Memory B cell (primary cell): Measurements from ENCODE around the gene HOXB13.
A peak's percentile ranks its signal among the peaks of the same experiment; 100 is the strongest.

Experiments
- ATAC-seq: fragments of 150-1000 bp; cut with Tn5 transposase; 2 replicates; pipeline ENCODE4 v1.10.0; 2021; ENCODE audit warnings: low read depth, mild to moderate bottlenecking, moderate library complexity
- DNase-seq, 2 donors: peaks; one replicate each; pipeline ENCODE4 v3.0.0; 2022; ENCODE audit warnings: low spot score in 2 of 2
- H3K27ac Mint-ChIP-seq: one replicate; pipeline ENCODE4 v1.8.0; 2022; ENCODE audit warnings: mild to moderate bottlenecking, moderate library complexity, mixed read lengths
- H3K27me3 Mint-ChIP-seq: one replicate; pipeline ENCODE4 v1.8.0; 2022; ENCODE audit warnings: mixed read lengths
- H3K36me3 Mint-ChIP-seq: one replicate; pipeline ENCODE4 v1.8.0; 2022; ENCODE audit warnings: mild to moderate bottlenecking, mixed read lengths
- H3K4me1 Mint-ChIP-seq: one replicate; pipeline ENCODE4 v1.8.0; 2022; ENCODE audit warnings: mixed read lengths
- H3K4me3 Mint-ChIP-seq: one replicate; pipeline ENCODE4 v1.8.0; 2022; ENCODE audit warnings: mild to moderate bottlenecking, moderate library complexity, mixed read lengths
- H3K9me3 Mint-ChIP-seq: one replicate; pipeline ENCODE4 v1.8.0; 2022; ENCODE audit warnings: mixed read lengths

HOXB13 gene

GRCh38 chr17:48738424-48738802 lies 9.9 kb upstream of the HOXB13 start:
- ATAC-seq (no peak), DNase-seq (no peak)
- Mint-ChIP-seq H3K27ac (no peak overlapping the region), H3K4me3 (no peak overlapping the region), H3K36me3 (peaks cover 3% of the 10 kb centered on the region), H3K9me3 (no peaks in the 10 kb centered on the region), H3K27me3 (peaks cover 22% of the 10 kb centered on the region), H3K4me1 (peaks cover 5% of the 10 kb centered on the region)

DNA sequence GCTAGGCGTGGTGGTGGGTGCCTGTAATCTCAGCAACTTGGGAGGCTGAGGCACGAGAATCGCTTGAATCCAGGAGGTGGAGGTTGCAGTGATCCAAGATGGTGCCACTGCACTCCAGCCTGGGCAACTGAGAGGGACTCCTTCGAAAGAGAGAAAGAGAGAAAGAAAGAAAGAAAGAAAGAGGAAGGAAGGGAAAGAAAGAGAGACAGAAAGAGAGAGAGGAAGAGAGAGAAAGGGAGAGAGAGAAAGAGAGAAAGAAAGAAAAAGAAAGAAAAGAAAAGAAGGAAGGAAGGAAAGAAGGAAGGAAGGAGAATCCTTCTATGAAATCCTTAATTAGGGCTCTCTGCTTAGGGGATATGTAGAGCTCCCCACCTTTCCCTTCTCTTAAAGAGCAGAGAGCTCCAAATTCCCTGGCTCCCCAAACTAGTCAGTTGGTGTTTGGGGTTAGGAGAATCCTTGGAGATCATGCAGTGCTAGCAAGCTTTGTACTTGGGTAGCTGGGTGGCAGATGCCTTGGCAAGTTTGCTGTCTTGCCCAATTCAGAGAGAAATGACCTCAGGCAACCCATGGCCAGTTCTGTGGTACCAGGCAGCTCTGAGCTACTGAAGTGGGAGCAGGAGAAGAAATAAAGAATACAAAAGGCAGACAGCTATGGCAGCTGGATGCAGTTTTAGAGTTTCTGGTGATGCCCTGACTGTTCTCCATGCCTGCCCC lies 8.9 kb upstream of the HOXB13 start:
- no peaks in the 10 kb centered on the region for H3K9me3 Mint-ChIP-seq
- H3K4me1 Mint-ChIP-seq, result peaks cover 6% of the 10 kb centered on the region
- DNase-seq (no peak), ATAC-seq (no peak)
- H3K27ac Mint-ChIP-seq, result no peak overlapping the region
- H3K27me3 Mint-ChIP-seq, result peaks cover 21% of the 10 kb centered on the region
- H3K4me3 Mint-ChIP-seq, result no peak overlapping the region
- peaks cover 3% of the 10 kb centered on the region for H3K36me3 Mint-ChIP-seq

GRCh38 chr17:48735062-48735351 lies 6.5 kb upstream of the HOXB13 start:
- Mint-ChIP-seq H3K4me1 (peaks cover 6% of the 10 kb centered on the region), H3K27ac (no peak overlapping the region)
- no peak for ATAC-seq

GRCh38 chr17:48734333-48735061 lies 5.9 kb upstream of the HOXB13 start:
- peaks cover 3% of the 10 kb centered on the region for H3K36me3 Mint-ChIP-seq
- no peak overlapping the region for H3K4me3 Mint-ChIP-seq
- no peak for DNase-seq
- H3K27me3 Mint-ChIP-seq, result peaks cover 30% of the 10 kb centered on the region
- H3K9me3 Mint-ChIP-seq, result no peaks in the 10 kb centered on the region
- ATAC-seq, result no peak
- no peak overlapping the region for H3K27ac Mint-ChIP-seq
- peaks cover 6% of the 10 kb centered on the region for H3K4me1 Mint-ChIP-seq

More at GRCh38 chr17:48735062-48735351, 6.5 kb upstream of the HOXB13 start:
- peaks cover 3% of the 10 kb centered on the region for H3K36me3 Mint-ChIP-seq
- no peaks in the 10 kb centered on the region for H3K9me3 Mint-ChIP-seq
- no peak for DNase-seq
- H3K4me3 Mint-ChIP-seq, result no peak overlapping the region
- H3K27me3 Mint-ChIP-seq, result peaks cover 29% of the 10 kb centered on the region

GRCh38 chr17:48733632-48734328 lies 5.2 kb upstream of the HOXB13 start:
- Mint-ChIP-seq H3K36me3 (peaks cover 3% of the 10 kb centered on the region), H3K4me1 (peaks cover 7% of the 10 kb centered on the region), H3K27me3 (peaks cover 35% of the 10 kb centered on the region), H3K9me3 (no peaks in the 10 kb centered on the region), H3K27ac (no peak overlapping the region), H3K4me3 (peak overlapping the region; percentile 38)
- no peak for ATAC-seq
- DNase-seq, result no peak

GRCh38 chr17:48732688-48733629 lies 4.4 kb upstream of the HOXB13 start:
- H3K27ac Mint-ChIP-seq, result no peak overlapping the region
- no peak for DNase-seq
- no peaks in the 10 kb centered on the region for H3K9me3 Mint-ChIP-seq
- H3K27me3 Mint-ChIP-seq, result peaks cover 37% of the 10 kb centered on the region
- H3K4me1 Mint-ChIP-seq, result peaks cover 9% of the 10 kb centered on the region
- H3K36me3 Mint-ChIP-seq, result peaks cover 3% of the 10 kb centered on the region
- no peak for ATAC-seq
- H3K4me3 Mint-ChIP-seq, result peak overlapping the region; percentile 38

GRCh38 chr17:48731355-48731754 lies 2.8 kb upstream of the HOXB13 start:
- ATAC-seq (no peak), DNase-seq (no peak)
- Mint-ChIP-seq H3K36me3 (peaks cover 3% of the 10 kb centered on the region), H3K9me3 (no peaks in the 10 kb centered on the region), H3K27me3 (peaks cover 37% of the 10 kb centered on the region), H3K4me3 (no peak overlapping the region), H3K27ac (no peak overlapping the region), H3K4me1 (peaks cover 13% of the 10 kb centered on the region)

- Mint-ChIP-seq H3K9me3 (no peaks in the 10 kb centered on the region), H3K4me1 (peaks cover 14% of the 10 kb centered on the region)
Measured at GRCh38 chr17:48730240-48730550, 1.6 kb upstream of the HOXB13 start.

DNA sequence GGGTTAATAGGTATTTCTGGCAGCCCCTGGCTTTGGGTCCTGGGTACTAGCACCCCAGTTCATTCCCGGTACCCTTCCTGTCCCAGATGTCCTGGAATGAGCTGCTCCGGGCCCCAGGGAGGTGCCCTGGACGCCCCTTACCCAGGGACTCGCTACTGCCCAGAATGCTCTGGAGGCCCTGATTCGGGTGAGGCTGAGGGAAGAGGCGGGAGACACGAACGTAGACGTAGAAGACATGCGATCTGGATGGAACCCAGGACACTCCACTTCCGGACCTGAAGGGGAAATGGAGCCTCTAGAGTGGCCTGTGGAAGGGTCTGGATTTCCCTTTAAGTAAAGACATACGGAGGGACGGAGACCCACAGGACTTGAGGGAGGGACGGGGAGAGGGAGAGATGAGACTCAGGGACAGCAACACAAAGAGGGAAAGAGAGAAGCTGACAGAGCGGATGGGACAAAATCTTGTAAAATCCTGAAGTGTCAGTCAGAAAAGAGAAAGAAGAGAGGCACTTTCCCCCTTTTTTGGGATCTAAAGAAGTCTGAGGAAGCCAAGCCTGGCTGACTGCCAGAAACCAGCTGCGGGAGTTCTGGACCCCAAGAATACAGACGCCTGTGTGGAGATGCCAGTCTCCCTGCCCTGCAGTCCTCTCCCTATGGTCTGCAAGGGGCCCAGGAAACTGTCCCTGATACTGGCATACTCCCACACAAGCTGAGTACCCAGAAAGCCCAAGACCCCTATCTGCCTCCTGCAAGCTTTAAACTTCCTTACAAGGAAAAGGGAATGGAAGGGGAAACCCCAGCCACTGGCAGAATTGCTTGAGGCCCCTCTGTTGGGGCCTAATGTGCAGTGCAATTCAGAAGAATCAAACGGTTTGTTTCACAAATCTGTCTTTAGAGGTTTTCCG lies 1.0 kb upstream of the HOXB13 start:
- Mint-ChIP-seq H3K9me3 (no peaks in the 10 kb centered on the region), H3K4me1 (peaks cover 17% of the 10 kb centered on the region), H3K36me3 (peaks cover 3% of the 10 kb centered on the region), H3K4me3 (no peak overlapping the region), H3K27me3 (peaks cover 36% of the 10 kb centered on the region), H3K27ac (no peak overlapping the region)
- no peak for ATAC-seq
- DNase-seq, result no peak

More at GRCh38 chr17:48730240-48730550, 1.6 kb upstream of the HOXB13 start:
- Mint-ChIP-seq H3K27me3 (peaks cover 35% of the 10 kb centered on the region), H3K36me3 (peaks cover 3% of the 10 kb centered on the region), H3K27ac (no peak overlapping the region), H3K4me3 (no peak overlapping the region)
- DNase-seq, result no peak
- no peak for ATAC-seq

DNA sequence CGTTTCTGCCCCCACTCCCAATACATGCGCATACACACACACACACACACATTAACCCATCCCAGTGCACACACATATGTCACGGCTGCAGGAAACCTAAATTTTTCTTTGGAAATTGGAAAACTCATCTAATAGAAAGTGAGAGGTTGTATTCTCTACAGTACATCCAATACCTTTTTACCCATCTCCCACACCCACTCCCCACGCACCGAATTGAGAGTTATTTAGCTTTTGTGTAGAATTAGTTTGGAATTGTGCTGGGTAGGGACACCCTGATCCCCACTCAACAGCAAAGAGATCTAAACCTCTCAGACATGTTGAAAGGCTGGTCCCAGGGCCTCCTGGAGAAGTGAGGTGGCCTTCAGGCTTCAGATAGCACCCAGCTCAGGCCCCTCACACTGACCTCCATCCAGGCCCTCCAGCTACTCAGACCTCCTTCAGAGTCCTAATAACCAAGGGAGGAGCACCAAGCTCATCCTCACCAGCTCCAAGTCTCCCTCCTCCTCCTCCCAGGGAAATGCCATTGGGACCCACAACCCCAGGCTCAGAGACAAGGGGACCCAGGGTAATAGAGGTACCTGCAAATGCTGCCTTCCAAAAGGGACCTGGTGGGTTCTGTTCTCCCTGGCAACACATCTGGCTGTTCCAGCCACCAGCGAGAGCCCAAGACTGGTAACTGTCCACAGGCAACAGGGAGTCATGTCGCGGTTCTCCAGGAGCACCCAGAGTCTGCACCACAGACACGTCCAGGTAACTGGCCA lies 955 bp downstream of the HOXB13 start:
- Mint-ChIP-seq H3K4me3 (no peak overlapping the region), H3K4me1 (peaks cover 16% of the 10 kb centered on the region), H3K36me3 (no peaks in the 10 kb centered on the region), H3K27ac (no peak overlapping the region), H3K27me3 (peaks cover 35% of the 10 kb centered on the region), H3K9me3 (no peaks in the 10 kb centered on the region)
- DNase-seq (no peak), ATAC-seq (peak; percentile 30)

GRCh38 chr17:48726916-48727286 lies 1.6 kb downstream of the HOXB13 start:
- no peaks in the 10 kb centered on the region for H3K9me3 Mint-ChIP-seq
- peak; percentile 38 for ATAC-seq
- peaks cover 16% of the 10 kb centered on the region for H3K4me1 Mint-ChIP-seq
- no peak for DNase-seq
- H3K27me3 Mint-ChIP-seq, result peaks cover 39% of the 10 kb centered on the region
- no peak overlapping the region for H3K4me3 Mint-ChIP-seq
- no peak overlapping the region for H3K27ac Mint-ChIP-seq
- H3K36me3 Mint-ChIP-seq, result no peaks in the 10 kb centered on the region

DNA sequence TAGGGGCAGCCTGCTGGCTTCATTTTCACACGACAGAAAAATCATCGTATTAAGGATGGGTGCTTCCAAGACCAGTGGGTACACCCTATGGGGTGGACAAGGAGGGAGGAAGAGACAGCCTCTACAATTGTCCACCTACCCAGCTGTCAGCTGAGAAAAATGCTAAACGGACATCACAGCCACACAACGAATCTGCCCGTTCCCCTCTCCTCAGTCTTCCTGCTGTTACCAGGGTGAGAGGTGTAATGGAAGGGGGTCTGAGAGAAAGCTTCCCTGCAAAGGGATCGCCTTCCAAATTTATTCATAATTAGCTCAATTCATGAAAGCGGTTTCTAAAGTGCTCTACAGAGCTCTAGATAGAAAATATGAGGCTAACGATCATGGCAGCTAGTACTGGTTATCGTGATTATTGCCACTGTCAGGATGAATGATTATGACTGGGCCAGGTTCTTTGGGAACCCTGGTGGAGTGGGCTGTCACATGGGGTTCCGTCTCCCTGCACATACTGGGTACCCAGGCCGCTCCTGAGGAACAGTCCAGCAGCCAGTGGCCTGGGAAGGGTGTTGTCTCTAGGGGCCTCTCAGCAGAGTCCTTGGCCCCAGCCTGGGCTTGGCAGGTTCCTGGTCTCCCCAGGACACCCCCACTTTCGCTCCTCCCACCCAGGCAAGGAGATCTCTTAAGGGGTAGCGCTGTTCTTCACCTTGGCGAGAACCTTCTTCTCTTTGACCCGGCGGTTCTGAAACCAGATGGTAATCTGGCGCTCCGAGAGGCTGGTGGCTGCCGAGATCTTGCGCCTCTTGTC lies 2.2 kb downstream of the HOXB13 start:
- H3K36me3 Mint-ChIP-seq, result no peaks in the 10 kb centered on the region
- no peak overlapping the region for H3K27ac Mint-ChIP-seq
- H3K27me3 Mint-ChIP-seq, result peaks cover 39% of the 10 kb centered on the region
- peak; percentile 36 for ATAC-seq
- peaks cover 16% of the 10 kb centered on the region for H3K4me1 Mint-ChIP-seq
- no peaks in the 10 kb centered on the region for H3K9me3 Mint-ChIP-seq
- DNase-seq, result no peak
- no peak overlapping the region for H3K4me3 Mint-ChIP-seq
